ENCODE data around the gene BACH2. TPM values are rescaled to one million over a fixed set of nuclear protein-coding genes. Genes with fewer than 3 reads are reported as not detected.
A peak's percentile ranks its signal among the peaks of the same experiment; 100 is the strongest.

The BACH2 gene
- total and polyA plus RNA-seq, 2 experiments from 2014 or later: 5.4 to 5.6 TPM

GRCh38 chr6:90329386-90330077, 32.9 kb upstream of the BACH2 start:
- peak in 1 of 2 donors; percentile 21 for DNase-seq (ENCODE audit: low read depth in 1 of 2, low spot score in 1 of 2)
- TF ChIP-seq CTCF (IDR thresholded peaks at IDR 0.05; ENCODE audit: low read depth, low read length): no peak
- Histone ChIP-seq H3K27ac (peak overlapping the region; percentile 45), H3K36me3 (no peaks in the 10 kb centered on the region), H3K9me3 (ENCODE audit: low read depth) (no peaks in the 10 kb centered on the region), H3K4me3 (no peak overlapping the region), H3K27me3 (no peaks in the 10 kb centered on the region), H3K4me1 (ENCODE audit: low read depth) (peaks cover 14% of the 10 kb centered on the region)

- Histone ChIP-seq H3K27me3 (no peaks in the 10 kb centered on the region), H3K36me3 (no peaks in the 10 kb centered on the region), H3K4me1 (ENCODE audit: low read depth) (peaks cover 14% of the 10 kb centered on the region), H3K27ac (no peak overlapping the region), H3K9me3 (ENCODE audit: low read depth) (no peaks in the 10 kb centered on the region), H3K4me3 (no peak overlapping the region)
- no peak for TF ChIP-seq CTCF (IDR thresholded peaks at IDR 0.05; ENCODE audit: low read depth, low read length)
- no peak for DNase-seq (ENCODE audit: low read depth in 1 of 2, low spot score in 1 of 2)
These were observed 31.4 kb upstream of the BACH2 start for GRCh38 chr6:90328004-90328403.

- TF ChIP-seq CTCF (IDR thresholded peaks at IDR 0.05; ENCODE audit: low read depth, low read length): no peak
- no peak for DNase-seq (ENCODE audit: low read depth in 1 of 2, low spot score in 1 of 2)
- Histone ChIP-seq H3K27me3 (no peaks in the 10 kb centered on the region), H3K4me1 (ENCODE audit: low read depth) (peaks cover 14% of the 10 kb centered on the region), H3K27ac (no peak overlapping the region), H3K9me3 (ENCODE audit: low read depth) (no peaks in the 10 kb centered on the region), H3K4me3 (no peak overlapping the region), H3K36me3 (no peaks in the 10 kb centered on the region)
These were observed 29.9 kb upstream of the BACH2 start for GRCh38 chr6:90326404-90327057.

- TF ChIP-seq CTCF (IDR thresholded peaks at IDR 0.05; ENCODE audit: low read depth, low read length): no peak
- no peak overlapping the region for H3K27ac ChIP-seq
- H3K27me3 ChIP-seq: no peaks in the 10 kb centered on the region
- no peaks in the 10 kb centered on the region for H3K4me1 ChIP-seq (ENCODE audit: low read depth)
- DNase-seq (ENCODE audit: low read depth in 1 of 2, low spot score in 1 of 2): no peak
- no peaks in the 10 kb centered on the region for H3K9me3 ChIP-seq (ENCODE audit: low read depth)
- H3K4me3 ChIP-seq: no peak overlapping the region
- H3K36me3 ChIP-seq: no peaks in the 10 kb centered on the region
These were observed 27.1 kb upstream of the BACH2 start for GRCh38 chr6:90323706-90324105.

- Histone ChIP-seq H3K27ac (no peak overlapping the region), H3K27me3 (no peaks in the 10 kb centered on the region), H3K4me1 (ENCODE audit: low read depth) (no peaks in the 10 kb centered on the region), H3K4me3 (no peak overlapping the region), H3K36me3 (no peaks in the 10 kb centered on the region), H3K9me3 (ENCODE audit: low read depth) (no peaks in the 10 kb centered on the region)
- no peak for TF ChIP-seq CTCF (IDR thresholded peaks at IDR 0.05; ENCODE audit: low read depth, low read length)
- no peak for DNase-seq (ENCODE audit: low read depth in 1 of 2, low spot score in 1 of 2)
These were observed 26.4 kb upstream of the BACH2 start for GRCh38 chr6:90322976-90323474.
